Measurements from ENCODE around the gene C3orf62. TPM values are rescaled to one million over a fixed set of nuclear protein-coding genes. Genes with fewer than 3 reads are reported as not detected.

Gene C3orf62
- total and polyA plus RNA-seq, 10 of the 15 experiments (the other 5 are each of a cell fraction or from before 2014, with no cell fraction given), result 2.7 to 7.5 (median 4.2) TPM

- CTCF ChIA-PET, result no interaction called here
- in situ Hi-C loops (cut with MboI), result no loop called here
Observed at GRCh38 chr3:49283997-49284396, 7.0 kb upstream of the C3orf62 start.

GRCh38 chr3:49279376-49279775, 2.3 kb upstream of the C3orf62 start:
- no peak overlapping the region for H3K4me3 ChIP-seq
- peaks cover 19 to 33% of the 10 kb centered on the region in 2 experiments for H3K36me3 ChIP-seq (ENCODE audit: control insufficient read depth in 2 of 2, insufficient read depth in 2 of 2, low read length in 1 of 2)
- DNase-seq (ENCODE audit: low read depth, low spot score) (no peak), FAIRE-seq (no peak), ATAC-seq (no peak)
- ChIA-PET SMC1A (ENCODE audit: uncharacterized antibody, unreplicated experiment) (interaction anchor here (1.1 to 1.4 kb wide), 3 partner anchors 25 to 61 kb away, joined by 3 to 6 read pairs (median 4); partner anchors contain the start of gene USP4), POLR2A (interaction anchor here (0.6 to 1.7 kb wide), 3 partner anchors 60 to 251 kb away, joined by 3 to 4 read pairs (median 3); partner anchors contain the start of gene USP4), CTCF (interaction anchor here (2.0 kb wide), 1 partner anchor 109 kb away, joined by 6 read pairs; the partner anchor contains the start of gene KLHDC8B), RAD21 (ENCODE audit: unreplicated experiment) (no interaction called here)
- intact Hi-C loops (cut with micrococcal nuclease; ENCODE audit: unreplicated experiment), result no loop called here
- no peaks in the 10 kb centered on the region for H3K9me3 ChIP-seq (replicated peaks; ENCODE audit: control insufficient read depth, insufficient read depth, low read length)
- no TSS peak for BruUV-seq (replicated peaks)
- H3K79me2 ChIP-seq (ENCODE audit: control insufficient read depth, insufficient read depth, low read length), result no peaks in the 10 kb centered on the region
- no peak overlapping the region for H3K4me2 ChIP-seq (ENCODE audit: control insufficient read depth, insufficient read depth)
- in situ Hi-C loops (cut with MboI), result no loop called here
- no peak overlapping the region for H2AFZ ChIP-seq (ENCODE audit: control insufficient read depth, low read depth, low read length)
- peaks cover 13% of the 10 kb centered on the region for H3K4me1 ChIP-seq (ENCODE audit: control insufficient read depth, insufficient read depth, low read length)
- no peak overlapping the region for H3K9ac ChIP-seq (ENCODE audit: control insufficient read depth, insufficient read depth, low read length)
- no peaks in the 10 kb centered on the region for H3K27me3 ChIP-seq (replicated peaks in 1 of 2; ENCODE audit: control insufficient read depth in 2 of 2, insufficient read depth in 2 of 2, low read length in 1 of 2)
- no peak overlapping the region for H3K27ac ChIP-seq (ENCODE audit: control insufficient read depth, insufficient read depth)
- no peaks in the 10 kb centered on the region for H4K20me1 ChIP-seq (ENCODE audit: control insufficient read depth, insufficient read depth)
- TF ChIP-seq NRF1 (conservative IDR thresholded peaks at IDR 0.05; ENCODE audit: low read depth, low read length) (no peak), ZNF622 (IDR thresholded peaks at IDR 0.05) (no peak), POLR2A (IDR thresholded peaks at IDR 0.05; ENCODE audit: low read depth, low read length) (no peak), DPF2 (IDR thresholded peaks at IDR 0.05) (no peak), CHD4 (IDR thresholded peaks at IDR 0.05) (no peak), ZNF687 (IDR thresholded peaks at IDR 0.05) (no peak), YBX1 (IDR thresholded peaks at IDR 0.05) (no peak), HDAC6 (IDR thresholded peaks at IDR 0.05; ENCODE audit: unreplicated experiment) (no peak), POLR2AphosphoS5 (IDR thresholded peaks at IDR 0.05; ENCODE audit: low read length) (no peak), FOXM1 (IDR thresholded peaks at IDR 0.05; ENCODE audit: low read depth, low read length) (no peak), RELA (IDR thresholded peaks at IDR 0.05; ENCODE audit: borderline replicate concordance, partially characterized antibody) (no peak), MLLT1 (IDR thresholded peaks at IDR 0.05) (no peak), RUNX3 (IDR thresholded peaks at IDR 0.05; ENCODE audit: low read length) (no peak)

More at GRCh38 chr3:49283997-49284396, 7.0 kb upstream of the C3orf62 start:
- TSS peak; percentile 36 for BruUV-seq (replicated peaks)
- H3K27ac ChIP-seq (ENCODE audit: control insufficient read depth, insufficient read depth), result no peak overlapping the region
- H3K4me1 ChIP-seq (ENCODE audit: control insufficient read depth, insufficient read depth, low read length), result no peaks in the 10 kb centered on the region
- H3K4me3 ChIP-seq, result no peak overlapping the region
- ChIA-PET RAD21 (ENCODE audit: unreplicated experiment) (no interaction called here), POLR2A (no interaction called here), SMC1A (ENCODE audit: uncharacterized antibody, unreplicated experiment) (interaction anchor here (1.4 kb wide), 1 partner anchor 114 kb away, joined by 3 read pairs; no protein-coding TSS in a partner anchor)
- intact Hi-C loops (cut with micrococcal nuclease; ENCODE audit: unreplicated experiment), result no loop called here
- no peaks in the 10 kb centered on the region for H3K9me3 ChIP-seq (replicated peaks; ENCODE audit: control insufficient read depth, insufficient read depth, low read length)
- H3K36me3 ChIP-seq (ENCODE audit: control insufficient read depth in 2 of 2, insufficient read depth in 2 of 2, low read length in 1 of 2), result peaks cover 29 to 48% of the 10 kb centered on the region in 2 experiments
- H3K27me3 ChIP-seq (replicated peaks in 1 of 2; ENCODE audit: control insufficient read depth in 2 of 2, insufficient read depth in 2 of 2, low read length in 1 of 2), result no peaks in the 10 kb centered on the region
- FAIRE-seq (no peak), DNase-seq (ENCODE audit: low read depth, low spot score) (no peak), ATAC-seq (no peak)
- H3K4me2 ChIP-seq (ENCODE audit: control insufficient read depth, insufficient read depth), result no peak overlapping the region
- H3K79me2 ChIP-seq (ENCODE audit: control insufficient read depth, insufficient read depth, low read length), result no peaks in the 10 kb centered on the region
- TF ChIP-seq PAX5 (IDR thresholded peaks at IDR 0.05; ENCODE audit: borderline replicate concordance, low read depth, low read length) (0 out of 2 replicates have a peak, but pooled peaks have one; percentile 35), MYC (IDR thresholded peaks at IDR 0.05; ENCODE audit: insufficient read depth, insufficient read length, insufficient replicate concordance, low read length, severe bottlenecking) (no peak)
- H4K20me1 ChIP-seq (ENCODE audit: control insufficient read depth, insufficient read depth), result no peaks in the 10 kb centered on the region
- 62% methylated on average over 6 of the region's 6 CpGs for WGBS (ENCODE audit: insufficient coverage, insufficient replicate concordance, low lambda C conversion rate, missing lambda C conversion rate)
- H3K9ac ChIP-seq (ENCODE audit: control insufficient read depth, insufficient read depth, low read length), result no peak overlapping the region
- H2AFZ ChIP-seq (ENCODE audit: control insufficient read depth, low read depth, low read length), result no peak overlapping the region

Data from GM12878 (cell line).